IPS-NIHi7 (cell line): ENCODE results near the gene UGT1A7.
"Not testable (repeated sequence)": the region's sequence is repeated elsewhere in the genome, so short reads cannot be mapped to it uniquely, and the experiment has no call there.

ENCODE experiments used
- DNase-seq: peaks from one replicate; pipeline ENCODE4 v3.0.0; 2012; ENCODE audit warnings: mixed read lengths; ENCODE audit errors: extremely low spot score

UGT1A7 gene

GRCh38 chr2:233681521-233682099 is at the start of gene UGT1A7:
UGT1A7 (plus strand) TSS chr2:233681901; CDS start chr2:233681938, 37 bp downstream.
- no peak for DNase-seq

- not testable (repeated sequence) for DNase-seq
Measured at GRCh38 chr2:233636306-233636705, 45.4 kb upstream of the UGT1A7 start, which contains the start of gene UGT1A10. UGT1A10 (plus strand) TSS chr2:233636448; CDS start chr2:233636523, 75 bp downstream.

GRCh38 chr2:233638836-233639235 is 42.9 kb upstream of the UGT1A7 start:
- no peak for DNase-seq

- no peak for DNase-seq
Measured at GRCh38 chr2:233639860-233640259, 41.8 kb upstream of the UGT1A7 start.

GRCh38 chr2:233643128-233643527 is 38.6 kb upstream of the UGT1A7 start:
- peak; percentile 40 for DNase-seq

GRCh38 chr2:233646033-233646432 is 35.7 kb upstream of the UGT1A7 start:
- DNase-seq: not testable (repeated sequence)

GRCh38 chr2:233650981-233651380 is 30.7 kb upstream of the UGT1A7 start:
- DNase-seq: no peak

GRCh38 chr2:233651430-233651829 is 30.3 kb upstream of the UGT1A7 start:
- DNase-seq: no peak

- DNase-seq: no peak
Measured at GRCh38 chr2:233654501-233654900, 27.2 kb upstream of the UGT1A7 start.

GRCh38 chr2:233655043-233655442 is 26.7 kb upstream of the UGT1A7 start:
- no peak for DNase-seq

GRCh38 chr2:233655943-233656342 is 25.8 kb upstream of the UGT1A7 start:
- not testable (repeated sequence) for DNase-seq

- DNase-seq: no peak
Measured at GRCh38 chr2:233656443-233656842, 25.3 kb upstream of the UGT1A7 start.

- DNase-seq: no peak
Measured at GRCh38 chr2:233658610-233659009, 23.1 kb upstream of the UGT1A7 start.

- DNase-seq: no peak
Measured at GRCh38 chr2:233663911-233664310, 17.8 kb upstream of the UGT1A7 start.

- DNase-seq: no peak
Measured at GRCh38 chr2:233668605-233669260, 13.0 kb upstream of the UGT1A7 start.

GRCh38 chr2:233671290-233672161 is 10.2 kb upstream of the UGT1A7 start, which contains the start of gene UGT1A9:
UGT1A9 (plus strand) TSS chr2:233671898; CDS start chr2:233671935, 37 bp downstream.
- DNase-seq: no peak

- DNase-seq: no peak
Measured at GRCh38 chr2:233672886-233673285, 8.8 kb upstream of the UGT1A7 start.

- no peak for DNase-seq
Measured at GRCh38 chr2:233673896-233674295, 7.8 kb upstream of the UGT1A7 start.

- no peak for DNase-seq
Measured at GRCh38 chr2:233674314-233674713, 7.4 kb upstream of the UGT1A7 start.

- DNase-seq: no peak
Measured at GRCh38 chr2:233674995-233675394, 6.7 kb upstream of the UGT1A7 start.

GRCh38 chr2:233676046-233676445 is 5.7 kb upstream of the UGT1A7 start:
- DNase-seq: no peak

- no peak for DNase-seq
Measured at GRCh38 chr2:233679196-233679595, 2.5 kb upstream of the UGT1A7 start.
